ENCODE measurements around the gene IRX4. TPM values are rescaled to one million over a fixed set of nuclear protein-coding genes. Genes with fewer than 3 reads are reported as not detected.

Gene IRX4
- total and polyA plus RNA-seq, 9 of the 15 experiments (the other 6 are each of a cell fraction or from before 2014, with no cell fraction given): not detected

- TF ChIP-seq SIN3A (IDR thresholded peaks at IDR 0.05; ENCODE audit: borderline replicate concordance in 2 of 2, control insufficient read depth in 1 of 2, low read depth in 2 of 2, low read length in 2 of 2) (no peak), ZBTB12 (CRISPR knock-in tag; IDR thresholded peaks at IDR 0.05) (no peak)
These were observed 14.1 kb upstream of the IRX4 start (continued) for GRCh38 chr5:1896602-1897376.

DNA sequence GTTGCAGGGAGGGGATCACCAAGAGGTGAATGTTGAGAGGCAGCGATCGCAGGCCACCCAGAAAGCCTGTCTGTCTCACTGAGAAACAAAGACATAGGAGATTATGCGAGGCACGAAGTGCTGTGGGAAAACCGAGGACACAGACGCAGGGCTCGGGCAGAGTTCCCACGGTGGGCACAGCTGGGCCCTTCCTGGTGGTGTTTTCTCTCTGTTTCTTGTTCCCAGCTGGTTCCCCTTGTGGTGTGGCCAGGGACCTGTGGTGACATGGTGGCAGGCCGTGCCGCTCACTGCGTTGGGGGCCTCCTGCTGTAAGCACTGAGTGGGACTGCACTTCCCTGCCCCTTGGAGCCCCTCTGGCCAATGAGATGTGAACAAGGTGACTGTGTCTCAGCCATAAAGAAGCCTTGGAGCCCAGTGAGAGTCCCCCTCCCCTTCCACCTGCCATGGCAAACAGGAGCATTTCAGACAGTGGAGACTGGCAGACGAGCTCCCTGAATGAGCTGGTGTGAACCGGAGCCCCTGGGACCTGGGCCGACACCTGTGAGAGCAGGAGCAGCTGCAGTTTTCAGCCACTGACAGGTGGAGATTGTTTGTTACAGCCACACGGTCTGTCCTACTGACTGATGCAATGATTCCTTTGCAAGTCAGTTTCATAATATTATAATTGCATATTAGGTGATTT lies 13.2 kb upstream of the IRX4 start:
- H3K9ac ChIP-seq (ENCODE audit: insufficient read depth in 1 of 2, low read depth in 2 of 2, low read length in 2 of 2): no peak overlapping the region
- FAIRE-seq: no peak
- in situ Hi-C loops (cut with MboI): no loop called here
- no peaks in the 10 kb centered on the region for H3K79me2 ChIP-seq (ENCODE audit: control insufficient read depth, insufficient read depth, low read length)
- H3K27me3 ChIP-seq (ENCODE audit: control insufficient read depth in 2 of 2, insufficient read depth in 2 of 2, low read length in 2 of 2): peaks cover 54 to 84% of the 10 kb centered on the region in 2 experiments
- no peaks in the 10 kb centered on the region for H3K9me3 ChIP-seq (replicated peaks; ENCODE audit: control insufficient read depth, insufficient read depth, low read depth, low read length)
- intact Hi-C loops (cut with micrococcal nuclease): no loop called here
- H3K4me2 ChIP-seq (ENCODE audit: insufficient read depth, low read length): no peak overlapping the region
- CTCF ChIA-PET (ENCODE audit: low intra/inter-chr PET ratio): no interaction called here
- no peak for TF ChIP-seq ZNF668 (CRISPR knock-in tag; IDR thresholded peaks at IDR 0.05)
- TF ChIP-seq, protein P1, sequence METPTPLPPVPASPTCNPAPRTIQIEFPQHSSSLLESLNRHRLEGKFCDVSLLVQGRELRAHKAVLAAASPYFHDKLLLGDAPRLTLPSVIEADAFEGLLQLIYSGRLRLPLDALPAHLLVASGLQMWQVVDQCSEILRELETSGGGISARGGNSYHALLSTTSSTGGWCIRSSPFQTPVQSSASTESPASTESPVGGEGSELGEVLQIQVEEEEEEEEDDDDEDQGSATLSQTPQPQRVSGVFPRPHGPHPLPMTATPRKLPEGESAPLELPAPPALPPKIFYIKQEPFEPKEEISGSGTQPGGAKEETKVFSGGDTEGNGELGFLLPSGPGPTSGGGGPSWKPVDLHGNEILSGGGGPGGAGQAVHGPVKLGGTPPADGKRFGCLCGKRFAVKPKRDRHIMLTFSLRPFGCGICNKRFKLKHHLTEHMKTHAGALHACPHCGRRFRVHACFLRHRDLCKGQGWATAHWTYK (CRISPR knock-in tag; IDR thresholded peaks at IDR 0.05): no peak
- no peak for TF ChIP-seq ETS2 (tag; IDR thresholded peaks at IDR 0.05; ENCODE audit: borderline replicate concordance, poor library complexity, severe bottlenecking)
- TF ChIP-seq, protein P2, sequence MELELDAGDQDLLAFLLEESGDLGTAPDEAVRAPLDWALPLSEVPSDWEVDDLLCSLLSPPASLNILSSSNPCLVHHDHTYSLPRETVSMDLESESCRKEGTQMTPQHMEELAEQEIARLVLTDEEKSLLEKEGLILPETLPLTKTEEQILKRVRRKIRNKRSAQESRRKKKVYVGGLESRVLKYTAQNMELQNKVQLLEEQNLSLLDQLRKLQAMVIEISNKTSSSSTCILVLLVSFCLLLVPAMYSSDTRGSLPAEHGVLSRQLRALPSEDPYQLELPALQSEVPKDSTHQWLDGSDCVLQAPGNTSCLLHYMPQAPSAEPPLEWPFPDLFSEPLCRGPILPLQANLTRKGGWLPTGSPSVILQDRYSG (tag; conservative IDR thresholded peaks at IDR 0.05; ENCODE audit: low read depth): no peak
- TF ChIP-seq KDM1A (IDR thresholded peaks at IDR 0.05): no peak
- POLR2A ChIA-PET: interaction anchor here (1.1 kb wide), 1 partner anchor 12 kb away, joined by 3 read pairs; no protein-coding TSS in a partner anchor
- H3K36me3 ChIP-seq (ENCODE audit: control insufficient read depth, insufficient read depth, low read length): no peaks in the 10 kb centered on the region
- no peak overlapping the region for H2AFZ ChIP-seq (ENCODE audit: low read depth, low read length)
- H3K4me3 ChIP-seq: no peak overlapping the region
- DNase-seq (ENCODE audit: extremely low read depth in 1 of 4, low spot score in 3 of 4): no peak
- BruUV-seq (replicated peaks): no TSS peak
- H3K4me1 ChIP-seq (replicated peaks in 1 of 2; ENCODE audit: control insufficient read depth in 2 of 2, insufficient read depth in 2 of 2, low read length in 2 of 2): no peaks in the 10 kb centered on the region
- WGBS (ENCODE audit: insufficient coverage, low coverage, missing lambda C conversion rate): 2% methylated on average over 15 of the region's 15 CpGs
- peaks cover 13% of the 10 kb centered on the region; the same call in 1 of the 2 replicates for H4K20me1 ChIP-seq (replicated peaks; ENCODE audit: control insufficient read depth, insufficient read depth, low read length)
- H3K27ac ChIP-seq (ENCODE audit: extremely low read depth, low read depth, low read length): no peak overlapping the region
- no peak for ATAC-seq
- no peaks in the 10 kb centered on the region for H3K9me1 ChIP-seq (ENCODE audit: control insufficient read depth, insufficient read depth, low read length)

Measured in K562 (cell line).